GM12878 (cell line): ENCODE data around the gene RUNX3. TPM values are rescaled to one million over a fixed set of nuclear protein-coding genes. Genes with fewer than 3 reads are reported as not detected.
A peak's percentile ranks its signal among the peaks of the same experiment; 100 is the strongest.

Source experiments
- ATAC-seq: fragments of 200-7000 bp; cut with Tn5 transposase; 3 replicates; pipeline ENCODE4 v1.9.1; 2020; ENCODE audit warnings: mild to moderate bottlenecking, moderate library complexity
- BruUV-seq: library from RNA; stranded (reverse); fragments of 400-500 nt; replicated peaks from 2 replicates; lab custom pipeline; 2021; lab: Mats Ljungman, UMichigan
- CTCF ChIA-PET: fragments of 300-600 bp; sonication (Branson Sonifier 250); formaldehyde crosslinking; extraction: SDS; loops from one replicate; lab custom pipeline; 2021; ENCODE audit warnings: inconsistent platforms; lab: Yijun Ruan, JAX
- POLR2A ChIA-PET: fragments of 350-600 bp; formaldehyde crosslinking; extraction: SDS; loops from one replicate; lab custom pipeline; 2021; ENCODE audit warnings: inconsistent platforms; lab: Charles Lee
- RAD21 ChIA-PET: fragments of 300-600 bp; sonication (Branson Sonifier 250); formaldehyde crosslinking; loops from one replicate; lab custom pipeline; 2023; ENCODE audit warnings: antibody characterized with exemption; ENCODE audit not compliant: unreplicated experiment; lab: Charles Lee
- SMC1A ChIA-PET: fragments of 300-600 bp; sonication (Branson Sonifier 250); formaldehyde crosslinking; loops from one replicate; lab custom pipeline; 2023; ENCODE audit not compliant: unreplicated experiment, uncharacterized antibody; lab: Charles Lee
- DNase-seq: peaks from one replicate; pipeline ENCODE4 v3.0.0-alpha.2; 2011; ENCODE audit warnings: low read depth, low spot score
- FAIRE-seq: peaks from 3 replicates; lab custom pipeline; 2011; peaks lifted over from hg19 to GRCh38; lab: Jason Lieb, UNC
- H2AFZ ChIP-seq: 2 replicates; pipeline ENCODE4 v1.6.0; 2011; ENCODE audit warnings: low read depth, low read length, control low read depth; ENCODE audit not compliant: control insufficient read depth
- H3K27ac ChIP-seq: 2 replicates; pipeline ENCODE4 v1.5.1; 2011; ENCODE audit warnings: control low read depth; ENCODE audit not compliant: control insufficient read depth, insufficient read depth
- H3K27me3 ChIP-seq, 2 experiments: replicated peaks in 1 of 2; 2 replicates each; pipeline versions ENCODE4 v1.6.0 to v1.6.1; 2011; ENCODE audit warnings: low read length in 1 of 2; ENCODE audit not compliant: control insufficient read depth in 2 of 2, insufficient read depth in 2 of 2
- H3K36me3 ChIP-seq, 2 experiments: 2 replicates each; pipeline ENCODE4 v1.5.1; 2011; ENCODE audit warnings: low read length in 1 of 2; ENCODE audit not compliant: control insufficient read depth in 2 of 2, insufficient read depth in 2 of 2
- H3K4me1 ChIP-seq: 2 replicates; pipeline ENCODE4 v1.6.1; 2011; ENCODE audit warnings: mild to moderate bottlenecking, low read length, moderate library complexity, mixed read lengths; ENCODE audit not compliant: control insufficient read depth, insufficient read depth
- H3K4me2 ChIP-seq: 2 replicates; pipeline ENCODE4 v1.6.0; 2011; ENCODE audit warnings: control low read depth; ENCODE audit not compliant: control insufficient read depth, insufficient read depth
- H3K4me3 ChIP-seq: fragments of 200-600 bp; sonication (generic); 2 replicates; pipeline ENCODE4 v1.5.1; 2016
- H3K79me2 ChIP-seq: 2 replicates; pipeline ENCODE4 v1.6.0; 2011; ENCODE audit warnings: low read length; ENCODE audit not compliant: control insufficient read depth, insufficient read depth
- H3K9ac ChIP-seq: 2 replicates; pipeline ENCODE4 v1.8.0; 2011; ENCODE audit warnings: low read length, control low read depth, mixed read lengths; ENCODE audit not compliant: control insufficient read depth, insufficient read depth
- H3K9me3 ChIP-seq: replicated peaks from 3 replicates; pipeline ENCODE4 v1.5.1; 2011; ENCODE audit warnings: mild to moderate bottlenecking, low read length; ENCODE audit not compliant: control insufficient read depth, insufficient read depth
- H4K20me1 ChIP-seq: 2 replicates; pipeline ENCODE4 v1.6.0; 2011; ENCODE audit not compliant: control insufficient read depth, insufficient read depth
- CTCF ChIP-seq, 3 experiments: IDR thresholded peaks in 2 of 3; conservative IDR thresholded peaks in 1 of 3; 2 replicates each; pipeline ENCODE4 v1.5.1; 2011; ENCODE audit warnings: low read depth in 3 of 3, low read length in 3 of 3, mild to moderate bottlenecking in 3 of 3, control low read depth in 2 of 3, moderate library complexity in 2 of 3, inconsistent platforms in 1 of 3, mixed read lengths in 1 of 3; ENCODE audit not compliant: control insufficient read depth in 2 of 3, insufficient read depth in 1 of 3; ENCODE audit errors: extremely low read depth in 1 of 3
- IKZF1 ChIP-seq: fragments of 450-650 bp; conservative IDR thresholded peaks from 2 replicates; pipeline ENCODE4 v1.6.1; 2017; ENCODE audit warnings: antibody characterized with exemption, mild to moderate bottlenecking
- IKZF2 ChIP-seq, 2 experiments: fragments of 450-650 bp; IDR thresholded peaks; 2 replicates each; pipeline ENCODE4 v1.6.1; 2017; ENCODE audit warnings: mild to moderate bottlenecking in 2 of 2, moderate library complexity in 2 of 2
- MLLT1 ChIP-seq: fragments of 450-650 bp; IDR thresholded peaks from 2 replicates; pipeline ENCODE4 v1.6.1; 2016; ENCODE audit warnings: mild to moderate bottlenecking
- MXI1 ChIP-seq: fragments of 150-350 bp; IDR thresholded peaks from 2 replicates; pipeline ENCODE4 v1.6.1; 2011; ENCODE audit warnings: low read depth, mild to moderate bottlenecking, inconsistent platforms, low read length, improper control_type of control experiment
- NR2F1 ChIP-seq: fragments of 450-650 bp; conservative IDR thresholded peaks from 2 replicates; pipeline ENCODE4 v1.6.1; 2017; ENCODE audit warnings: mild to moderate bottlenecking
- POLR2AphosphoS5 ChIP-seq: IDR thresholded peaks from 2 replicates; pipeline ENCODE4 v1.6.1; 2011; ENCODE audit warnings: mild to moderate bottlenecking, low read length, inconsistent platforms
- RAD21 ChIP-seq: IDR thresholded peaks from 2 replicates; pipeline ENCODE4 v1.6.1; 2011; ENCODE audit warnings: mild to moderate bottlenecking, low read depth, low read length, moderate library complexity; ENCODE audit not compliant: insufficient read depth
- SKIL ChIP-seq: fragments of 450-650 bp; IDR thresholded peaks from 2 replicates; pipeline ENCODE4 v1.6.1; 2017; ENCODE audit warnings: mild to moderate bottlenecking, low read depth, inconsistent platforms; ENCODE audit not compliant: poor library complexity, severe bottlenecking
- WRNIP1 ChIP-seq: IDR thresholded peaks from 2 replicates; pipeline ENCODE4 v1.6.1; 2011; ENCODE audit warnings: low read depth, low read length, improper control_type of control experiment, borderline replicate concordance
- YY1 ChIP-seq: IDR thresholded peaks from 2 replicates; pipeline ENCODE4 v1.6.1; 2011; ENCODE audit warnings: low read depth, mild to moderate bottlenecking, low read length
- WGBS: methylation state at CpG from one replicate; pipeline ENCODE4 v1.1.6; 2016; ENCODE audit warnings: low lambda C conversion rate; ENCODE audit not compliant: insufficient replicate concordance, insufficient coverage; ENCODE audit errors: missing lambda C conversion rate; 5-methylcytosine and 5-hydroxymethylcytosine counted together
- in situ Hi-C: fragments of 300-500 bp; cut with MboI; formaldehyde crosslinking; loops from 9 replicates; pipeline ENCODE4 v1.14.3; 2018; ENCODE audit warnings: mixed read lengths
- intact Hi-C: fragments of 100-400 bp; cut with micrococcal nuclease; formaldehyde crosslinking; loops from one replicate; pipeline ENCODE4 v1.14.2; 2022; ENCODE audit not compliant: unreplicated experiment
- polyA plus RNA-seq, 11 experiments: library from polyadenylated mRNA; depleted of rRNA in 4 of 11; unstranded in 6 of 11; stranded (reverse) in 5 of 11; fragments of >200 nt; fragmentation: Nextera tagmentation in 4 of 11; fragmentation: Illumina TruSeq in 1 of 11; extraction: Ambion mirVana in 4 of 11; extraction: Trizol in 1 of 11; gene quantifications; 1 replicate in 1 of 11; 2 replicates in 10 of 11; pipeline versions ENCODE4 v1.2.1 to v1.2.3, GENCODE V29; 2011 to 2016; ENCODE audit warnings: inconsistent platforms in 2 of 11, missing spikeins in 2 of 11, low read depth in 1 of 11
- total RNA-seq, 4 experiments: library from RNA; depleted of rRNA in 3 of 4; stranded (reverse); fragments of >200 nt in 3 of 4; fragmentation: Illumina TruSeq in 1 of 4; extraction: Trizol in 1 of 4; gene quantifications; 2 replicates each; pipeline versions ENCODE4 v1.2.1 to v1.2.3, GENCODE V29; 2013 to 2021

The RUNX3 gene
- total and polyA plus RNA-seq, 10 of the 15 experiments (the other 5 are each of a cell fraction or from before 2014, with no cell fraction given) = 19.0 to 151 (median 31.4) TPM

GRCh38 chr1:24961961-24962861, 32.1 kb upstream of the RUNX3 start:
- Histone ChIP-seq H3K27me3 (no peaks in the 10 kb centered on the region), H2AFZ (no peak overlapping the region), H3K36me3 (peaks cover 0 to 5% of the 10 kb centered on the region in 2 experiments; a peak in 2 of 4 replicates), H3K9ac (peak overlapping the region; percentile 91), H3K27ac (peak overlapping the region; percentile 98), H3K4me1 (peaks cover 54% of the 10 kb centered on the region), H3K4me3 (peak overlapping the region; percentile 97), H4K20me1 (peaks cover 2% of the 10 kb centered on the region; the same call in 1 of the 2 replicates), H3K4me2 (peak overlapping the region; percentile 74), H3K9me3 (no peaks in the 10 kb centered on the region), H3K79me2 (peaks cover 78% of the 10 kb centered on the region)
- SMC1A ChIA-PET = interaction anchor here (0.7 to 18.5 kb wide), 12 partner anchors 10 to 178 kb away, joined by 3 to 391 read pairs (median 9); partner anchors contain the start of gene RUNX3
- 8% methylated on average over 26 of the region's 26 CpGs for WGBS
- no TSS peak for BruUV-seq
- CTCF ChIA-PET = interaction anchor here (0.7 to 18.6 kb wide), 15 partner anchors 9 to 150 kb away, joined by 3 to 396 read pairs (median 6); partner anchors contain the start of gene RUNX3
- ATAC-seq = no peak
- DNase-seq = no peak
- RAD21 ChIA-PET = interaction anchor here (1.3 to 10.4 kb wide), 11 partner anchors 10 to 138 kb away, joined by 4 to 214 read pairs (median 23); partner anchors contain the start of gene RUNX3
- in situ Hi-C loops = loop anchor here (5.0 kb wide), 2 partner anchors 70 to 140 kb away; no protein-coding TSS in a partner anchor
- intact Hi-C loops = no loop called here
- POLR2A ChIA-PET = interaction anchor here (1.1 to 13.4 kb wide), 8 partner anchors 10 to 73 kb away, joined by 3 to 220 read pairs (median 22); partner anchors contain the start of gene RUNX3
- no peak for FAIRE-seq
- peak; percentile 40; the same call in 1 of the 2 replicates for TF ChIP-seq MXI1
- peak; percentile 15 to 38 (median 30); a peak in 2 of 6 replicates for TF ChIP-seq CTCF (IDR thresholded peaks at IDR 0.05 in 2 of 3, conservative IDR thresholded peaks at IDR 0.05 in 1 of 3; ENCODE audit: control insufficient read depth in 2 of 3, extremely low read depth in 1 of 3, insufficient read depth in 1 of 3, low read depth in 3 of 3, low read length in 3 of 3)
- peak; percentile 82 for TF ChIP-seq MLLT1
- peak; percentile 13 for TF ChIP-seq SKIL
- TF ChIP-seq POLR2AphosphoS5 = 0 out of 2 replicates have a peak, but pooled peaks have one; percentile 18
- TF ChIP-seq RAD21 = peak; percentile 41; the same call in 1 of the 2 replicates
- TF ChIP-seq YY1 = no peak
- TF ChIP-seq IKZF2 (IDR thresholded peaks at IDR 0.05) = peak; percentile 43 to 45; a peak in 2 of 4 replicates
- peak; percentile 69 for TF ChIP-seq IKZF1
- peak; percentile 36; the same call in 1 of the 2 replicates for TF ChIP-seq NR2F1
- TF ChIP-seq WRNIP1 = peak; percentile 76; the same call in 1 of the 2 replicates
